IMR-90 (cell line): ENCODE measurements around the gene C22orf15. TPM values are rescaled to one million over a fixed set of nuclear protein-coding genes. Genes with fewer than 3 reads are reported as not detected.
A peak's percentile ranks its signal among the peaks of the same experiment; 100 is the strongest.

ENCODE experiments used
- ATAC-seq: fragments of 200-7000 bp; cut with Tn5 transposase; 2 replicates; pipeline ENCODE4 v1.9.1; 2020; ENCODE audit warnings: low read depth, mild to moderate bottlenecking, moderate library complexity
- BruUV-seq: library from RNA; stranded (reverse); fragments of 400-500 nt; replicated peaks from 2 replicates; lab custom pipeline; 2021; lab: Mats Ljungman, UMichigan
- CTCF ChIA-PET: fragments of 300-600 bp; formaldehyde crosslinking; extraction: SDS; loops from one replicate; lab custom pipeline; 2021; ENCODE audit warnings: antibody characterized with exemption; lab: Yijun Ruan, JAX
- POLR2A ChIA-PET: fragments of 300-600 bp; sonication (Branson Sonifier 250); formaldehyde crosslinking; loops from one replicate; lab custom pipeline; 2022; ENCODE audit warnings: antibody characterized with exemption; ENCODE audit not compliant: unreplicated experiment; lab: Charles Lee
- DNase-seq: peaks from one replicate; pipeline ENCODE4 v3.0.0; 2013
- H2AFZ ChIP-seq: replicated peaks from 2 replicates; pipeline ENCODE3; 2013; ENCODE audit warnings: low read length, mild to moderate bottlenecking; ENCODE audit not compliant: poor library complexity
- H2AK5ac ChIP-seq: 2 replicates; pipeline ENCODE4 v1.6.1; 2013; ENCODE audit warnings: low read depth, low read length, inconsistent platforms
- H2AK9ac ChIP-seq: replicated peaks from 2 replicates; pipeline ENCODE3; 2013; ENCODE audit warnings: mild to moderate bottlenecking, low read depth, low read length, moderate library complexity; ENCODE audit not compliant: poor library complexity
- H2BK120ac ChIP-seq: 2 replicates; pipeline ENCODE4 v1.6.1; 2013; ENCODE audit warnings: low read depth, low read length, inconsistent platforms
- H2BK15ac ChIP-seq: 3 replicates; pipeline ENCODE4 v1.6.1; 2013; ENCODE audit warnings: low read depth, low read length, inconsistent platforms
- H2BK20ac ChIP-seq: 2 replicates; pipeline ENCODE4 v1.6.1; 2013; ENCODE audit warnings: low read depth, mild to moderate bottlenecking, inconsistent platforms, low read length, moderate library complexity
- H2BK5ac ChIP-seq: 2 replicates; pipeline ENCODE4 v1.6.1; 2013; ENCODE audit warnings: mild to moderate bottlenecking, low read depth, low read length, inconsistent platforms; ENCODE audit not compliant: poor library complexity, severe bottlenecking
- H3K14ac ChIP-seq: replicated peaks from 2 replicates; pipeline ENCODE4 v1.6.1; 2013; ENCODE audit warnings: low read depth, low read length, inconsistent platforms
- H3K18ac ChIP-seq: 2 replicates; pipeline ENCODE4 v1.6.1; 2013; ENCODE audit warnings: low read depth, low read length, control low read depth
- H3K23ac ChIP-seq: 2 replicates; pipeline ENCODE4 v1.6.1; 2013; ENCODE audit warnings: low read depth, low read length, inconsistent platforms
- H3K27ac ChIP-seq: 2 replicates; pipeline ENCODE4 v1.5.1; 2013; ENCODE audit warnings: mild to moderate bottlenecking, control low read depth, low read length; ENCODE audit not compliant: insufficient read depth
- H3K27me3 ChIP-seq: 2 replicates; pipeline ENCODE4 v1.6.1; 2013; ENCODE audit warnings: low read length; ENCODE audit not compliant: control insufficient read depth, insufficient read depth
- H3K36me3 ChIP-seq: 2 replicates; pipeline ENCODE4 v1.6.1; 2013; ENCODE audit warnings: low read length, mixed read lengths; ENCODE audit not compliant: control insufficient read depth, insufficient read depth
- H3K4ac ChIP-seq: 2 replicates; pipeline ENCODE4 v1.6.1; 2013; ENCODE audit warnings: low read depth, low read length, inconsistent platforms
- H3K4me1 ChIP-seq: 2 replicates; pipeline ENCODE4 v1.6.1; 2013; ENCODE audit warnings: low read length, mixed read lengths; ENCODE audit not compliant: control insufficient read depth, insufficient read depth
- H3K4me2 ChIP-seq: 2 replicates; pipeline ENCODE4 v1.6.1; 2013; ENCODE audit warnings: low read depth, mild to moderate bottlenecking, control low read depth, low read length, moderate library complexity
- H3K4me3 ChIP-seq: 2 replicates; pipeline ENCODE4 v1.5.1; 2013; ENCODE audit warnings: low read depth, mild to moderate bottlenecking, control low read depth, low read length, moderate library complexity; ENCODE audit not compliant: insufficient read depth
- H3K56ac ChIP-seq: 2 replicates; pipeline ENCODE4 v1.6.1; 2013; ENCODE audit warnings: low read length, inconsistent platforms; ENCODE audit not compliant: insufficient read depth; ENCODE audit errors: extremely low read depth
- H3K79me1 ChIP-seq, 2 experiments: 2 replicates each; pipeline ENCODE4 v1.6.1; 2013; ENCODE audit warnings: low read length in 2 of 2, inconsistent platforms in 1 of 2, low read depth in 1 of 2
- H3K9ac ChIP-seq: 2 replicates; pipeline ENCODE4 v1.6.1; 2013; ENCODE audit warnings: low read depth, low read length, control low read depth
- H3K9me1 ChIP-seq: 2 replicates; pipeline ENCODE4 v1.6.1; 2013; ENCODE audit warnings: low read length, inconsistent platforms; ENCODE audit not compliant: insufficient read depth
- H3K9me3 ChIP-seq: 2 replicates; pipeline ENCODE4 v1.6.1; 2013; ENCODE audit warnings: low read length; ENCODE audit not compliant: control insufficient read depth, insufficient read depth
- H4K20me1 ChIP-seq: 2 replicates; pipeline ENCODE4 v1.6.1; 2013; ENCODE audit warnings: low read length, inconsistent platforms; ENCODE audit not compliant: insufficient read depth
- H4K5ac ChIP-seq: 2 replicates; pipeline ENCODE4 v1.6.1; 2013; ENCODE audit warnings: mild to moderate bottlenecking, low read depth, low read length, control low read depth
- H4K8ac ChIP-seq, 2 experiments: 2 replicates each; pipeline ENCODE4 v1.6.1; 2013; ENCODE audit warnings: low read depth in 2 of 2, low read length in 2 of 2, control low read depth in 1 of 2, inconsistent platforms in 1 of 2
- H4K91ac ChIP-seq: 2 replicates; pipeline ENCODE4 v1.6.1; 2013; ENCODE audit warnings: low read depth, low read length, inconsistent platforms; ENCODE audit not compliant: insufficient read depth
- CHD1 ChIP-seq: IDR thresholded peaks from 2 replicates; pipeline ENCODE4 v1.6.1; 2012; ENCODE audit warnings: low read depth, low read length, improper control_type of control experiment
- FOS ChIP-seq: fragments of 150-350 bp; IDR thresholded peaks from 2 replicates; pipeline ENCODE4 v1.6.1; 2016; ENCODE audit warnings: low read depth, low read length
- WGBS, 2 experiments: methylation state at CpG; one replicate each; pipeline versions ENCODE4 v1.1.5 to v1.1.7; 2013; ENCODE audit warnings: missing lambda C conversion rate in 2 of 2; ENCODE audit not compliant: insufficient read length in 1 of 2; ENCODE audit errors: extremely low coverage in 2 of 2; 5-methylcytosine and 5-hydroxymethylcytosine counted together
- dilution Hi-C: fragments of 300-500 bp; cut with HindIII; formaldehyde crosslinking; loops from one replicate; pipeline ENCODE4 v1.14.3; 2018; ENCODE audit warnings: low sequenced_read_pairs; ENCODE audit not compliant: unreplicated experiment
- in situ Hi-C: fragments of 300-500 bp; cut with MboI; formaldehyde crosslinking; loops from 3 replicates; pipeline ENCODE4 v1.14.3; 2019; ENCODE audit warnings: low sequenced_read_pairs, inconsistent platforms, mixed read lengths
- intact Hi-C: fragments of 100-400 bp; cut with micrococcal nuclease; formaldehyde crosslinking; loops from 2 replicates; pipeline ENCODE4 v1.10.0; 2022
- polyA plus RNA-seq, 3 experiments: library from polyadenylated mRNA; depleted of rRNA; stranded (reverse); fragments of >200 nt; gene quantifications; 2 replicates each; pipeline ENCODE4 v1.2.3, GENCODE V29; 2012; ENCODE audit warnings: low replicate concordance in 1 of 3
- total RNA-seq: library from RNA; depleted of rRNA; stranded (reverse); fragments of >200 nt; gene quantifications from 2 replicates; pipeline ENCODE4 v1.2.3, GENCODE V29; 2012
- TF ChIP-seq, protein P1 (sequence below): conservative IDR thresholded peaks from 2 replicates; pipeline ENCODE4 v1.5.1; 2012; ENCODE audit warnings: mild to moderate bottlenecking, low read depth, low read length, improper control_type of control experiment
- TF ChIP-seq, protein P2 (sequence below): fragments of 150-350 bp; IDR thresholded peaks from 2 replicates; pipeline ENCODE4 v1.6.1; 2017; ENCODE audit warnings: mild to moderate bottlenecking, antibody characterized with exemption, low read length, low read depth

C22orf15 gene
- total and polyA plus RNA-seq, 2 of the 4 experiments (the other 2 are of a cell fraction) = 2.3 to 3.1 TPM

DNA sequence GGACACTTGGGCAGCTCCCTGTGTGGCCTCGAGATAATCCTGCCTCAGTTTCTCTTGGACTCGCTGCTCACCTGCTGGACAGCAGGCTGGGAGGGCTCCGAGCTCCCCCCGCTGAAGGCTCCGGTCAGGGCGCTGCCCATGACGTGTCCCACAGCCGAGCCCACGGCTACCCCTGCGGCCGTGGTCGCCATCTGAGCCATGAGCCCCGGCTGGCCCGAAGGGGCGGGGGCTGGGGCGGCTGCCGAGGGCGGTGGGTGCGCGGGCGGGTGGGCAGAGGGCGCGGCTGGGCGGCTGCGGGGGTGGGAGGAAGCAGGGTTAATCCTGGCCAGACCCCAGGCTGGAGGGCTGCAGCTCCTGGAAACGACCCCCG, 4.5 kb downstream of the C22orf15 start:
- Histone ChIP-seq H3K14ac (no peak overlapping the region), H3K18ac (no peak overlapping the region), H4K5ac (no peak overlapping the region), H3K27me3 (no peaks in the 10 kb centered on the region), H3K9me1 (peaks cover 9% of the 10 kb centered on the region; the same call in 1 of the 2 replicates), H3K36me3 (no peaks in the 10 kb centered on the region), H3K9me3 (no peaks in the 10 kb centered on the region), H2BK120ac (no peak overlapping the region), H3K4me2 (peak overlapping the region; percentile 51), H3K56ac (no peak overlapping the region), H3K9ac (no peak overlapping the region), H3K79me1 (no peaks in the 10 kb centered on the region; a peak in 1 of 4 replicates), H2BK20ac (no peak overlapping the region), H3K23ac (no peak overlapping the region), H4K8ac (peak overlapping the region in 1 of 2 experiments; percentile 87; a peak in 2 of 4 replicates), H3K4ac (peak overlapping the region; percentile 25; the same call in 1 of the 2 replicates), H2AFZ (peak overlapping the region; percentile 96), H3K27ac (no peak overlapping the region), H4K20me1 (no peaks in the 10 kb centered on the region), H3K4me1 (peaks cover 13% of the 10 kb centered on the region), H3K4me3 (peak overlapping the region; percentile 43), H4K91ac (no peak overlapping the region), H2BK15ac (no peak overlapping the region), H2BK5ac (no peak overlapping the region), H2AK5ac (no peak overlapping the region), H2AK9ac (peak overlapping the region; percentile 29)
- ChIA-PET CTCF (interaction anchor here (2.0 kb wide), 1 partner anchor 82 kb away, joined by 6 read pairs; no protein-coding TSS in a partner anchor), POLR2A (no interaction called here)
- WGBS, 2 experiments = 38% methylated on average over 4 of the region's 27 CpGs; no CpG with 5 or more reads in 1 of the 2 experiments
- intact Hi-C loops = loop anchor here (5.0 kb wide), 1 partner anchor 225 kb away; no protein-coding TSS in a partner anchor
- ATAC-seq = no peak
- dilution Hi-C loops = no loop called here
- in situ Hi-C loops = no loop called here
- no peak for TF ChIP-seq CHD1
- TF ChIP-seq FOS = no peak
- TF ChIP-seq, protein P1, sequence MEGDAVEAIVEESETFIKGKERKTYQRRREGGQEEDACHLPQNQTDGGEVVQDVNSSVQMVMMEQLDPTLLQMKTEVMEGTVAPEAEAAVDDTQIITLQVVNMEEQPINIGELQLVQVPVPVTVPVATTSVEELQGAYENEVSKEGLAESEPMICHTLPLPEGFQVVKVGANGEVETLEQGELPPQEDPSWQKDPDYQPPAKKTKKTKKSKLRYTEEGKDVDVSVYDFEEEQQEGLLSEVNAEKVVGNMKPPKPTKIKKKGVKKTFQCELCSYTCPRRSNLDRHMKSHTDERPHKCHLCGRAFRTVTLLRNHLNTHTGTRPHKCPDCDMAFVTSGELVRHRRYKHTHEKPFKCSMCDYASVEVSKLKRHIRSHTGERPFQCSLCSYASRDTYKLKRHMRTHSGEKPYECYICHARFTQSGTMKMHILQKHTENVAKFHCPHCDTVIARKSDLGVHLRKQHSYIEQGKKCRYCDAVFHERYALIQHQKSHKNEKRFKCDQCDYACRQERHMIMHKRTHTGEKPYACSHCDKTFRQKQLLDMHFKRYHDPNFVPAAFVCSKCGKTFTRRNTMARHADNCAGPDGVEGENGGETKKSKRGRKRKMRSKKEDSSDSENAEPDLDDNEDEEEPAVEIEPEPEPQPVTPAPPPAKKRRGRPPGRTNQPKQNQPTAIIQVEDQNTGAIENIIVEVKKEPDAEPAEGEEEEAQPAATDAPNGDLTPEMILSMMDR = no peak
- TF ChIP-seq, protein P2, sequence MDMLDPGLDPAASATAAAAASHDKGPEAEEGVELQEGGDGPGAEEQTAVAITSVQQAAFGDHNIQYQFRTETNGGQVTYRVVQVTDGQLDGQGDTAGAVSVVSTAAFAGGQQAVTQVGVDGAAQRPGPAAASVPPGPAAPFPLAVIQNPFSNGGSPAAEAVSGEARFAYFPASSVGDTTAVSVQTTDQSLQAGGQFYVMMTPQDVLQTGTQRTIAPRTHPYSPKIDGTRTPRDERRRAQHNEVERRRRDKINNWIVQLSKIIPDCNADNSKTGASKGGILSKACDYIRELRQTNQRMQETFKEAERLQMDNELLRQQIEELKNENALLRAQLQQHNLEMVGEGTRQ = no peak
- no TSS peak for BruUV-seq
- no peak for DNase-seq
